Breast epithelium (tissue), 4 donors: Measurements from ENCODE around the gene IGF2. TPM values are rescaled to one million over a fixed set of nuclear protein-coding genes. Genes with fewer than 3 reads are reported as not detected.

Experiments
- DNase-seq, 2 donors: peaks; one replicate each; pipeline ENCODE4 v3.0.0-alpha.2; 2019; ENCODE audit warnings: low spot score in 2 of 2
- H3K27ac ChIP-seq, 2 donors: fragments of 200-600 bp; sonication (generic) in 1 of 2; one replicate each; pipeline ENCODE4 v1.5.1; 2016 to 2019; ENCODE audit warnings: mild to moderate bottlenecking in 1 of 2
- H3K27me3 ChIP-seq, 2 donors: fragments of 200-600 bp; sonication (generic) in 1 of 2; one replicate each; pipeline versions ENCODE4 v1.5.1 to v1.6.0; 2017 to 2019; ENCODE audit warnings: control low read depth in 1 of 2, mild to moderate bottlenecking in 1 of 2
- H3K36me3 ChIP-seq: fragments of 200-600 bp; one replicate; pipeline ENCODE4 v1.5.1; 2019
- H3K4me1 ChIP-seq, 2 donors: fragments of 200-600 bp; sonication (generic); one replicate each; pipeline ENCODE4 v1.5.1; 2016 to 2019; ENCODE audit warnings: control low read depth in 1 of 2
- H3K4me3 ChIP-seq, 3 donors: fragments of 200-600 bp; sonication (generic); 1 replicate in 2 of 3; 2 replicates in 1 of 3; pipeline ENCODE4 v1.5.1; 2016 to 2019; ENCODE audit warnings: mild to moderate bottlenecking in 3 of 3, moderate library complexity in 2 of 3
- H3K9me3 ChIP-seq, 2 donors: fragments of 200-600 bp; sonication (generic) in 1 of 2; one replicate each; pipeline ENCODE4 v1.5.1; 2016 to 2019; ENCODE audit warnings: control low read depth in 1 of 2
- CTCF ChIP-seq, 3 donors: fragments of 450-650 bp; IDR thresholded peaks; one replicate each; pipeline ENCODE4 v1.5.1; 2016 to 2017; ENCODE audit warnings: antibody characterized with exemption in 3 of 3, mild to moderate bottlenecking in 3 of 3, moderate library complexity in 3 of 3
- POLR2A ChIP-seq: fragments of 450-650 bp; IDR thresholded peaks from one replicate; pipeline ENCODE4 v1.6.1; 2016; ENCODE audit warnings: antibody characterized with exemption, mild to moderate bottlenecking, moderate library complexity
- POLR2AphosphoS5 ChIP-seq, 3 donors: sonication (generic); formaldehyde crosslinking; IDR thresholded peaks; one replicate each; pipeline ENCODE4 v1.6.1; 2017; ENCODE audit warnings: antibody characterized with exemption in 3 of 3
- intact Hi-C: fragments of 100-400 bp; cut with DNase I; formaldehyde crosslinking; loops from one replicate; pipeline ENCODE4 v1.15.1; 2023; ENCODE audit warnings: low total_unique reads
- total RNA-seq, 3 donors: library from RNA; depleted of rRNA; stranded (reverse); fragments of >200 nt; gene quantifications; one replicate each; pipeline ENCODE4 v1.1.0, GENCODE V29; 2016

IGF2 gene
- total RNA-seq, 3 donors from 2014 or later: 13.6 to 65.7 (median 65.2) TPM

GRCh38 chr11:2137202-2138067 lies 1.8 kb downstream of the IGF2 start:
- H3K4me1 ChIP-seq: peaks cover 8 to 12% of the 10 kb centered on the region in 2 donors
- intact Hi-C loops: no loop called here
- TF ChIP-seq POLR2AphosphoS5 (IDR thresholded peaks at IDR 0.05) (no peak), POLR2A (no peak), CTCF (IDR thresholded peaks at IDR 0.05) (no peak)
- H3K9me3 ChIP-seq: no peaks in the 10 kb centered on the region
- H3K27me3 ChIP-seq: peaks cover 15 to 89% of the 10 kb centered on the region in 2 donors
- H3K27ac ChIP-seq: peak overlapping the region in 1 of 2 donors; percentile 81
- H3K4me3 ChIP-seq: peak overlapping the region; percentile 32 to 73 (median 46)
- peak in 1 of 2 donors; percentile 37 for DNase-seq
- H3K36me3 ChIP-seq: no peaks in the 10 kb centered on the region

DNA sequence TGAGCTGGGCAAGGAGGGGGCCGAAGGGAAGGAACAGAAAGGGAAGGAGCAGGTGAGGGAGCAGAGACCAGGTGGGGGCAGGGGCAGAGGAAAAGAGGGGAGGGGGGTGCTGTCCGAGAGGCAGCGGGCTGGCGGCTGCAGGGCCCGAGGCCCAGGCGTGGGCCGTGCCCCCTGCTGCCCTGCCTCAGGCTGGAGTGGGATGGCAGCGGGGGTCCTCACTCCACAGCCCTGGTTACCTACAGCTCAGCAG lies 2.3 kb downstream of the IGF2 start:
- no peak overlapping the region for H3K27ac ChIP-seq
- intact Hi-C loops: no loop called here
- peaks cover 15 to 87% of the 10 kb centered on the region in 2 donors for H3K27me3 ChIP-seq
- H3K9me3 ChIP-seq: no peaks in the 10 kb centered on the region
- H3K36me3 ChIP-seq: no peaks in the 10 kb centered on the region
- H3K4me1 ChIP-seq: peaks cover 8 to 12% of the 10 kb centered on the region in 2 donors
- H3K4me3 ChIP-seq: peak overlapping the region in 2 of 3 donors; percentile 46 to 73
- TF ChIP-seq CTCF (IDR thresholded peaks at IDR 0.05): no peak
- no peak for TF ChIP-seq POLR2AphosphoS5 (IDR thresholded peaks at IDR 0.05)
- TF ChIP-seq POLR2A: no peak
- no peak for DNase-seq

- Histone ChIP-seq H3K9me3 (no peaks in the 10 kb centered on the region), H3K4me1 (peaks cover 8 to 12% of the 10 kb centered on the region in 2 donors), H3K27ac (no peak overlapping the region), H3K27me3 (peaks cover 15 to 83% of the 10 kb centered on the region in 2 donors), H3K4me3 (peak overlapping the region in 2 of 3 donors; percentile 46 to 73), H3K36me3 (no peaks in the 10 kb centered on the region)
- intact Hi-C loops: no loop called here
- no peak for TF ChIP-seq POLR2AphosphoS5 (IDR thresholded peaks at IDR 0.05)
- no peak for TF ChIP-seq POLR2A
- TF ChIP-seq CTCF (IDR thresholded peaks at IDR 0.05): no peak
- no peak for DNase-seq
Observed at GRCh38 chr11:2136209-2136951, 2.8 kb downstream of the IGF2 start.

- Histone ChIP-seq H3K4me1 (peaks cover 8 to 11% of the 10 kb centered on the region in 2 donors), H3K9me3 (no peaks in the 10 kb centered on the region), H3K27ac (no peak overlapping the region), H3K4me3 (peak overlapping the region in 2 of 3 donors; percentile 46 to 73), H3K36me3 (no peaks in the 10 kb centered on the region), H3K27me3 (peaks cover 15 to 83% of the 10 kb centered on the region in 2 donors)
- intact Hi-C loops: no loop called here
- DNase-seq: no peak
- TF ChIP-seq POLR2A (no peak), CTCF (IDR thresholded peaks at IDR 0.05) (no peak), POLR2AphosphoS5 (IDR thresholded peaks at IDR 0.05) (no peak)
Observed at GRCh38 chr11:2135648-2136201, 3.5 kb downstream of the IGF2 start.
